Activated naive CD8-positive, alpha-beta T cell treated with anti-CD3 and anti-CD28 coated beads, Interleukin-2, amount 50 U/mL, for 16 hours (primary cell): Measurements from ENCODE around the gene NAV1.
"Not testable (repeated sequence)": the region's sequence is repeated elsewhere in the genome, so short reads cannot be mapped to it uniquely, and the experiment has no call there.

Source experiments
- DNase-seq: peaks from one replicate; pipeline ENCODE4 v3.0.0-alpha.2; 2020; ENCODE audit warnings: low read depth, low spot score

NAV1 gene

GRCh38 chr1:201520046-201520575, 18.8 kb upstream of the NAV1 start:
- DNase-seq, result not testable (repeated sequence)

- DNase-seq, result no peak
Observed at GRCh38 chr1:201525193-201525778, 13.6 kb upstream of the NAV1 start.

DNA sequence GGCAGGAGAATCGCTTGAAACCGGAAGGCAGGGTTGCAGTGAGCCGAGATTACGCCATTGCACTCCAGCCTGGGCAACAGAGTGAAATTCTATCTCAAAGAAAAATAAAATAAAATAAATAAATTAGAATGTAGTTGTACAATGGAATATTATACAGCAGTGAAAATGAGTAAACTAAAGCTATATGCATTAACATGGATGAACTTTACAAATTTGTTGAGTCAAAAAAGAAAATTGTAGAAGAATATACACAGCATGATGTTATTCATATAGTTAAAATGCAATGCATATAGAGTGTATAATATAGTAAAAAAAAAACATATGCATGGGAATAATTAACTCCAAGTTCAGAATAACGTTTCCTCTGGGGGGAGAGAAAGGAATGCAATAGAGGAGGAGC, 11.0 kb upstream of the NAV1 start:
- no peak for DNase-seq

DNA sequence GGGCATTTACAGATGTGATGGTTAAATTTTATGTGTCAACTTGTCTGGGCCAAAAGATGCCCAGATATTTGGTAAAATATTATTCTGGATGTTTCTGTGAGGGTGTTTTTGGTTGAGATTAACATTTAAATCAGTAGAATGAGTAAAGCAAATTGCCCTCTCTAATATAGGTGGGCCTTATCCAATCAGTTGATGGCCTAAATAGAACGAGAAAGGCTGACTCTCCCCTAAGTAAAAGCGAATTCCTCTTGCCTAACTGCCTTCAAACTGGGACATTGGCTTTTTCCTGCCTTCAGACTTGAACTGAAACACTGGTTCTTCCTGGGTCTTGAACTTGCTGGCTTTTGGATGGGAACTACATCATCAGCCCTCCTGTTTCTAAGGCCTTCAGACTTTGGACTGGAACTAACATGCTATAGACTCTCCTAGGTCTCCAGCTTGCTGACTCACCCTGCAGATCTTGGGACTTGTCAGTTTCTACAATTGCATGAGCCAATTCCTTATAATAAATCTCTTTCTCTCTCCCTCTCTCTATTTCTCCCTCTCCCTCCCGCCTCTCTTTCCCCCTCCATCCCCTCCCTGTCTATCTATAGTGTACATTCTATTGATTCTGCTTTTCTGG, 10.2 kb upstream of the NAV1 start:
- DNase-seq, result no peak

- DNase-seq, result no peak
Observed at GRCh38 chr1:201530741-201531531, 8.0 kb upstream of the NAV1 start.

DNA sequence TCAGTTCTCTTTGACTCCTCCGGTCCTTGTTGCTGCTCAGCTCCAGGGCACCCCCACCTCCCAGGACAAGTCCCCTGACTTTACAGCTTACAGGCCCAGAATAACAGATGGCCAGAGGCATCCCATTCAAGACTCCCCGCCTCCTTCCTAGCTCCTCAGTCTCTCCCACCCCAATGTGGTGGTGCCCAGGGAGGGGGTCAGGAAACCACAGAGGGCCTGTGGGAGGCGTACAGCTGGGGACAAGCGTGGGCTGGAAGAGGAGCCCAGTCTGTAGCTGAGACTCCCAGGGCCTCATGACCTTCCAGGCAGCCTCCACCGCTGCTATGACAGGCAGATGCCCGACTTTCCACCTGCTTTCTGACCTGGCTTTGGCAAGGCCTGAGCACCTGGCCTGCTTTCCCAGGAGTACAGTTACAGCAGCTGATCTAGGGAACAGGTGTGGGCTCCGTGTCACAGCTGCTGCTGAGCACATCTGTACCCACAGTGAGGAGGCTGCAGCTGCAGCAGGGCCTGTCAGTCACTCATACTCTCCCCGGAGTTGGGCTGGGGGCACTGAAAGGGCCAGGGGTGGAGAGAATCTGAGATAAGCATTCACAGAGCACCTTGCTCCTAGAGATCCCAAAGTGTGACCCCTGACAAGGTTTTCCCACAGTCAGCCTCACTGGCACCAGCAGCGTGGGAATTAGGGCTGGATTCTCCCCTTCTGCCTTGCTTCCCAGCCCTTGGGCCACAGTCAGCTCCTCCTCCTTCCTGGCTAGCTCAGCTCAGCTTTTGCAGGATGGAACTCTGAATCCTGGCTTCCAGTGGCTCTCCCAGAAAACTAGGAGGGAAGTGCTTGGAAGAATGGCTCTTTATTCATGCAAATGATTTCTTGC, 7.1 kb upstream of the NAV1 start:
- DNase-seq, result no peak

DNA sequence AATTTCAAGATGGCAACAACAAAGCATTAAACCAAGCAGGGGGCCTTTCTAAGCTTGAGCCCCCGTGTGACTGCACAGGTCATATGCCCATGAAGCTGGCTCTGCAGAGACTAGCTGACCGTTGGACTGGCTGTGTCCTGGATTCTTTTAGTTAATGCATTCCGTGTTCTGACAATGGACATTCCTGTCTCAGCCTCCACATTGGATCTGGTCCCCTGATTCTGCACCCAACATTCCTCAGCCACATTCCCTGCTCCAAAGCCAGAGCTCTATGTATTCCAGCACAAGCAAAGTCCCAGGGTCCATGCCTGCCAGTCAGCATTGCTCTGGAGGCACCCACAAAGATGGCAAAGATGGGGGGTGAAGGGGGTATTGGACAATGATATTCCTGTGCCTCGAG, 5.1 kb upstream of the NAV1 start:
- no peak for DNase-seq

DNA sequence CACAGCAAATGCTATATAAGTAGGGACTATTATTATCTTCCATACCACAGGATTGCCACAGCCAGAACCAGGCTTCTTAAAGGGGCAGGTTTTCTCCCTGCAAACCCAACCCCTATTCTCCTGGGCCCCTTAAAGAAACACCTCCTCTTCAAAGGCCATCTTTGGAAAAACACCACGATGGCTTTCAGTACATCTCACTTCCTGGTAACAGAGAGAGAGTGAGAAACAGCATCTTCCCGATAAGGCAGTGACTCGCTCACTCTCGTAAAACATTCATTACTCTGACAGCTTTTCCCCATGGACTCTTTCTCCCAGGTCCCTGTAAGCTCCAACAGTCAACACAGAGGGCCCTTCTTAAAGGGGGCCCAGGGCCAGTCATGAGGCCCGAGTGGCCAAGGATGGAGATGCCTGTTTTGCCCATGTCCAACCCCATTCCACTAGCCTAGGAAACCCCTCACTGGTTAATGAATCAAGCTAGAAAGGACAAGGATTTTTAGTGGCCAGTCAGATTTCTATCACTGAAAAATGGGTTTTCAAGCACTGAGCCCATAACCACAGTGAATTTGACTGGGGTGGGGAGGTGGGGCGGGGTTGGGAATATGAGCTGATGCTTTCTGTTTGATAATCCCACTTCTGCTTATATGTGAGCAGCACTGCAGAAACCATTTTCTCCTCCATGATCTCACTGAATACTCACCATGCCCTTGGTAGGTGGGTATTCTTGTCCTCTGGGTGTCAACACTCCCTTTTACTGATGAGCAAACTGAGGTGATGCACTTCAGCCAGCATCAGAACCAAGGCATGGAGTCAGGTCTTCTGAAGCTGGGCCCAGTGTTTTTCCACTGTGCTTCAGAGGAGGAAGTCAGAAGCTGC, 3.6 kb upstream of the NAV1 start:
- no peak for DNase-seq

DNA sequence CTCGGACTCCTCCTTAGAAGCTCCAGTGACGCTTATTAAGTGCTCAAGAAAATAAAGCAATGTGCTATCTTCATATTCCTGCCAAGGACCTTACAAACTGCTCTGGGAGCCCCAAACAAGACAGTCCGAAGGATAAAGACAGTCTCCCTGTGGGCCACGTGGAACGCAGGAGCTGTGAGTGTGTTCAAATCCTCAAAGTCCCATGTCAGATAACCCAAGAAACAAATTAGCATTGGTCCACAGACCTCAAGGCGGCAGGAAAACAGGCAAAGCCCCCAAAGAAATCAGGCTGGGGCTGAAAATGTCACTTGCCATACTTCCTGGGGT, 3.0 kb upstream of the NAV1 start:
- no peak for DNase-seq

- DNase-seq, result no peak
Observed at GRCh38 chr1:201536558-201536957, 2.4 kb upstream of the NAV1 start.

GRCh38 chr1:201537028-201537427, 1.9 kb upstream of the NAV1 start:
- no peak for DNase-seq

GRCh38 chr1:201537467-201537866, 1.5 kb upstream of the NAV1 start:
- no peak for DNase-seq

DNA sequence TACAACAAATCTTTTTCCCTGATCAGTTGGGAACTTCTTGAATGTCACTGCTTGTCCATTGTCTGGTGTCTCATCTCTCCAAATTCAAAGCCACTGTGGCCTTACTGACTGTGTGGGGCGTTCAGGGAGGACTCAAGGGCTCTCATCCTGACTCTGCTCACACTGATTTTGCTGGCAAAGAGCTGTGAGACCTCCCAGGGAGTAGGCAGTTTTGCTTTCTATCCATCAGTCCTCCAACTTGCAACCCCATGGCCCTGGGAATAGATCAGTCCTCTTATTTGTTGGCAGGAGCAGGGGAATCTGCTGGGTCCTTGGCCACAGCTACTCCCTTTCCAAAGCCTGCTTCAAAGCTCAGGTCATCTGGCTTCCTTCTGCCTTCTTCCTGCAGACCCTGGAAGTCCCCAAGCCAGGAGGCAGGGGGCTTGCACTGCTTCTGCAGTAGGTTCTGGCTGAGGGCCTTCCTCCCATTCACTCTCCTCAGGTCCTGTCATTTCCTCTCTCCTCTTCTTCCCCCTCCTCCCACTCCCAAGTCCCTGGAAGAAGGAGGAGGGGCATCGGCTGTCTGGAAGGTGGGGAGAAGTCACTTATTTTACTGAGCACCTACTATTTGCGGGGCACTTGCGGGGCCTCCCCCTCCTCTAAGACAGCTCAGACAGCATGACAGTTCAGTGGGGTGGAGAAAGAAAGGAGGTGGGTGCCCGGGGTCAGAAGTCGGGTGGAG, 876 bp upstream of the NAV1 start:
- DNase-seq, result no peak

DNA sequence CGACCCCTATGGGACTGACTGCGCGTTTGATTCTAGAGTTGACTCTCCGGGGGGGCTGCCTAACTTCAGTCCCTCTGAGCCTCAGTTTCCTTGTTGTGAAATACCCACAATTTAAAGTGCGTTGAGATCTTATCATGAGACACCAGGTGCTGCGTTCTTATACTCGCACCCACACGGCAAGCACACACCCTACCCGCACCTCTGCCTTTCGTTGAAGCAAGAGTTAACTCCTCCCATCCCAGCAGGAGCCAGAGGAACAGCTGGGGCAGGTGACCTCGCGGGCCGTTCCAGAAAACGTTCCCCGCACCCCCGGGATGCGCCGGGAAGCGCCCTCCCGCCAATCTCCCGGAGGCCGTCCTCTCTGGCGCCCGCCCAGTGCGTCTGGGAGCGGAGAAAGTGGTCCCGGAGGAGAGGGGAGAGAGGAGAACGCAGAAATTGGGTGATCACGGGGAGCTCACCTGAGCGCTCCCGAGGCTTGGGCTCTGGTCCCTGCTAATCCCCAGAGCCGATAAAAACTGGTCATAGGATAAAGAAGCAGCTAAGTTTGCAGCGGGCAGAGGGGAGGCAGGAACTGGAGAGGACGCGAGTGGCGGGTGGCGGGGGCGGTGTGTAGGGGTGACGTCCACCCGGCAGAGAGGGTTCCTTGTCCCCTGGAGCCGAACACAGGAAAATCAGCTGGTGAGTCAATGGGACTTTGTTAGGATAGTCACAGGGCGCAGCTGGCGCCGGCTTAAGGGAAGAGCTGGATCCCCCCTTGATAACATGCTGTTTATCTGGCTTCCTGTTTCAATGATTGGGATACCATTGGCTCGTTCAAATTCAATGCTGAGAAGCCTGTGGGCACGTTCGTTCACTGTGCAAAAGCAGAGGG, 869 bp downstream of the NAV1 start:
- no peak for DNase-seq

DNA sequence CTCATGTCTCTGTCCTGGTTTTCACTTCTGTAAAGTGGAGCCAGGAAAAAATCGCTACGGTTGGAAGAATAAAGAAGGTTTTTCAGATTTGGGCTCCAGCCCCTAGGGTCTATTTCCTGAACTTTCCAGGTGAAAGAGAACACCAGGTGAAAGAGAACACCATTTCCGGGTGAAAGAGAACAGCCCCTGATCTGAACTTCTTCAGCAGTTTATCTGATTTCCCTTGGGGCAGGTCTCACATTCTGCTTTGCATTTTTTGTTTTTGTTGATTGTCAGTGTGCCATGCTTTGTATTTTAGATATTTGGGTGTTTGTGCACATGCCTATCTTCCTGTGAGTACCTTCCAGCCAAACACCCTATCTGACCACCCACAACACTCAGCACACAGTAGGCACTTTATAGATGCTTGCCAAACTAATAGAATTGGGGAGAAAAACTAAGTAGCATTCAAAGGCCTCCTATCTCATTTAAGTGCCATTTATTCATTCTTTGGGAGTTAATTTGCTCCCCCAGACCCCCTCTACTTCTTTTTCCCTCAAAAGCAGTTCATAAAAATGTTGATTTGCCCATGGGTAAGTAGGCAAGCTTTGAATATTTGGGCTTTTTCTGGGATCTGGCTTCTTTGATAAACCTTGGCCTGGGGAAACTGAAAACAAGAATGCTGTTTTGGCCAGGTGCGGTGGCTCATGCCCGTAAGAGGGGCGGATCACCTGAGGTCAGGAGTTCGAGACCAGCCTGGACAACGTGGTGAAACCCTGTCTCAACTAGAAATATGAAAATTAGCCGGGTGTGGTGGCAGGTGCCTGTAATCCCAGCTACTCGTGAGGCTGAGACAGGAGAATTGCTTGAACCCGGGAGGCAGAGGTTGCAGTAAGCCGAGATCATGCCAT, 2.2 kb downstream of the NAV1 start:
- no peak for DNase-seq

DNA sequence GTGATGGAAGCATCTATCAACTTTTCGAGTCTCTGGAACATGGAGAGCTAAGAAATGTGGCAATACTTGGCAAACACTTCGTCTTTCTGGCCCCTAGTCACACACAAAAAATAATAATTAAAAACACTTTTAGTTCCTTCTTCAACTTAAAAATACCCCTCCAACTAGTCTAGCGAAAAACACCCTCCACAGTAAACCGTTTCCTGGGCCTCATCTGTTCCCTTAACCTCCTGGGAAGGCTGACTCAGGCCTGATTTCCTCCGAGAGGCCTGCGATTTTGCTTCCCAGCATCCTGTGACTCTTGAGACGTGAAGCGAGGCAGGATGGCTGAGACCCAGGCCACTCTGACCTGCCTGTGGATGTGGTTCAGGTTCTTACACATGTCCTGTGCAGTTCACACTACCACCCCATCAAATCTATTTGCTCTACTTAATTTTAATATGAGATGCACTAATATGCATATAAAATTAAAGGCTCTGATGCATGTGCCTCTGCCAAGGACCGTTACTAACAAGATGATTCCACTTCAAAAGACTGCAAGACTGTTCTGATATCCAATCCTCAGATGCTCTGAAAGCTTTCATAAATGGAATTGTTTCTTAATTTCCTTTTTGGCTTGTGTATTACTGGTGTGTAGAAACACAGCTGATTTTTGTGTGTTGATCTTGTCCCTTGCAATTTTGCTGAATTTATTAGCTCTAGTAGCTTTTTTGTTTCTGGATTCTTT, 3.5 kb downstream of the NAV1 start:
- DNase-seq, result no peak

DNA sequence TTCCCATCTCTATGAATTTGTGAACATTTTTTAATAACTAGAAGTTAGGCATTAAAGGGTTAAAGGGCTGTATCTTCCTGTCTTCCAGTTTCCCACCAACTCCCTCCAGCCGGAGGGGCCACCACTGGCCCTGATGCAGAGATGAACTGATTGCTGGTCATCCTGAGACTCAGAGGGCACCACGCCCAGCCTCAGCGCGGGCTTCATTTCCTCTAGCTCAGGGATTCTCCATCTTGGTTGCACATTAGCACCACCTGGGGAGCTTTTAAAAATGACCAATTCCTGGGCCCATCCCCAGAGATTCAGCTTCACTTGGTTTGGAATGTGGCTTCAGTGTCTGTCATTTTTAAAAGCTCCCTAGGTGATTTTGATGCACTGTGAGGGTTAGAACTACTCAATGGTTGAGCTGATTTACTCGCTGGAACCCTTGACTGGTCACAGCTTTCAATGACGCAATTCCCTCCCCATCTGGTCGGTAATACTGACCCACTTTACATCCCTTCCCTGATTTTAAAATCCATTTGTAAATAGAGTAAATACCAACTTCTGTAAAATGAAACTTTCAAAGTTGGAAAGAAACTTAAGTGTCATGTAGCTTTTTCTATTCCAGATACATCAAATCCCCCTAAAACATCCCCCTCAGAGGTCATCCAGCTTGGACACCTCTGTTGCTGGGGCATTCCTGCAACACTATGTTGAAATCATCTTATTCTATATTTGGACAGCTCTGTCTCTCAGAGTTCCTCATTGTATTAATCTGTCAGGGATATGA, 5.1 kb downstream of the NAV1 start:
- DNase-seq, result no peak
